C4-2B (cell line): ENCODE results near the gene IGLL1.

Experiments
- ZFX ChIP-seq: fragments of 450-650 bp; IDR thresholded peaks from 2 replicates; pipeline ENCODE4 v1.6.1; 2017
- TF ChIP-seq, protein P1 (sequence below): fragments of 450-650 bp; conservative IDR thresholded peaks from 2 replicates; pipeline ENCODE4 v1.5.1; 2017; ENCODE audit warnings: mild to moderate bottlenecking

DNA sequence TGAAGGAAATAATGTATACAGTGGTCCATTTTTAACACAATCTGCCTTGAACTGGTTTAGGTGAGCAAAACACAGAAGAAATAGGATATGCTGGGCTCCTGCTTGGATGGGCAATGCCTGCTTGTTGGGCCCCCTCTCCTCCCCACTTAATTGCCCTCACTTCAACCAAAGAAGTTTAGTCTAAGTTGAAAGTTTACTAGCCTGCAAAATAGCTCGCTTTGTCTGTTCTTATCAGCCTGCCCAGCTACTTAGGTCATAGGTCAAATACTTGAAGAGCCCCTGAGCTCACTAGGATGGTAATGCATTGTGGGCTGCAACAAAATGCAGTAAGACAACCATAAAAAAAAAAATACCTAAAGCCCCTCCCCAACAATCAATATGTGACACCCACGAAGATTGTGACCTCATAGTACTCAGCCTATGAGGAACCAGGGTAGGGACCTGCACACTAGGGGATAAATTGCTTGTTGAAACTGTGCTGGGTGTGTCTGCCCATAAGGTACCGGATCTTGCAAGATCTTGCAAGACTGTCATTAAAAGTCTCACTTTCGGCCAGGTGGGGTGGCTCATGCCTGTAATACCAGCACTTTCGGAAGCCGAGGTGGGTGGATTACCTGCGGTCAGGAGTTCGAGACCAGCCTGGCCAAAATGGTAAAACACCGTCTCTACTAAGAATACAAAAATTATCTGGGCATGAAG is 41.1 kb upstream of the IGLL1 start:
- TF ChIP-seq, protein P1, sequence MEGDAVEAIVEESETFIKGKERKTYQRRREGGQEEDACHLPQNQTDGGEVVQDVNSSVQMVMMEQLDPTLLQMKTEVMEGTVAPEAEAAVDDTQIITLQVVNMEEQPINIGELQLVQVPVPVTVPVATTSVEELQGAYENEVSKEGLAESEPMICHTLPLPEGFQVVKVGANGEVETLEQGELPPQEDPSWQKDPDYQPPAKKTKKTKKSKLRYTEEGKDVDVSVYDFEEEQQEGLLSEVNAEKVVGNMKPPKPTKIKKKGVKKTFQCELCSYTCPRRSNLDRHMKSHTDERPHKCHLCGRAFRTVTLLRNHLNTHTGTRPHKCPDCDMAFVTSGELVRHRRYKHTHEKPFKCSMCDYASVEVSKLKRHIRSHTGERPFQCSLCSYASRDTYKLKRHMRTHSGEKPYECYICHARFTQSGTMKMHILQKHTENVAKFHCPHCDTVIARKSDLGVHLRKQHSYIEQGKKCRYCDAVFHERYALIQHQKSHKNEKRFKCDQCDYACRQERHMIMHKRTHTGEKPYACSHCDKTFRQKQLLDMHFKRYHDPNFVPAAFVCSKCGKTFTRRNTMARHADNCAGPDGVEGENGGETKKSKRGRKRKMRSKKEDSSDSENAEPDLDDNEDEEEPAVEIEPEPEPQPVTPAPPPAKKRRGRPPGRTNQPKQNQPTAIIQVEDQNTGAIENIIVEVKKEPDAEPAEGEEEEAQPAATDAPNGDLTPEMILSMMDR = no peak
- no peak for TF ChIP-seq ZFX
